Epithelial cell of esophagus (primary cell): Measurements from ENCODE around the gene ASIC3.

Experiments used
- DNase-seq: peaks from one replicate; pipeline ENCODE4 v3.0.0; 2010; ENCODE audit warnings: low read depth
- H3K4me3 ChIP-seq: 2 replicates; pipeline ENCODE4 v1.5.1; 2011; ENCODE audit warnings: mild to moderate bottlenecking, low read length, control low read depth
- TF ChIP-seq, protein P1 (sequence below): IDR thresholded peaks from 2 replicates; pipeline ENCODE4 v1.5.1; 2011; ENCODE audit warnings: low read depth, mild to moderate bottlenecking, low read length, control low read depth, inconsistent platforms; ENCODE audit not compliant: insufficient read depth; ENCODE audit errors: missing control alignments

Gene ASIC3

GRCh38 chr7:151053751-151054150, 5.4 kb downstream of the ASIC3 start:
- H3K4me3 ChIP-seq = no peak overlapping the region
- TF ChIP-seq, protein P1, sequence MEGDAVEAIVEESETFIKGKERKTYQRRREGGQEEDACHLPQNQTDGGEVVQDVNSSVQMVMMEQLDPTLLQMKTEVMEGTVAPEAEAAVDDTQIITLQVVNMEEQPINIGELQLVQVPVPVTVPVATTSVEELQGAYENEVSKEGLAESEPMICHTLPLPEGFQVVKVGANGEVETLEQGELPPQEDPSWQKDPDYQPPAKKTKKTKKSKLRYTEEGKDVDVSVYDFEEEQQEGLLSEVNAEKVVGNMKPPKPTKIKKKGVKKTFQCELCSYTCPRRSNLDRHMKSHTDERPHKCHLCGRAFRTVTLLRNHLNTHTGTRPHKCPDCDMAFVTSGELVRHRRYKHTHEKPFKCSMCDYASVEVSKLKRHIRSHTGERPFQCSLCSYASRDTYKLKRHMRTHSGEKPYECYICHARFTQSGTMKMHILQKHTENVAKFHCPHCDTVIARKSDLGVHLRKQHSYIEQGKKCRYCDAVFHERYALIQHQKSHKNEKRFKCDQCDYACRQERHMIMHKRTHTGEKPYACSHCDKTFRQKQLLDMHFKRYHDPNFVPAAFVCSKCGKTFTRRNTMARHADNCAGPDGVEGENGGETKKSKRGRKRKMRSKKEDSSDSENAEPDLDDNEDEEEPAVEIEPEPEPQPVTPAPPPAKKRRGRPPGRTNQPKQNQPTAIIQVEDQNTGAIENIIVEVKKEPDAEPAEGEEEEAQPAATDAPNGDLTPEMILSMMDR = no peak
- no peak for DNase-seq

DNA sequence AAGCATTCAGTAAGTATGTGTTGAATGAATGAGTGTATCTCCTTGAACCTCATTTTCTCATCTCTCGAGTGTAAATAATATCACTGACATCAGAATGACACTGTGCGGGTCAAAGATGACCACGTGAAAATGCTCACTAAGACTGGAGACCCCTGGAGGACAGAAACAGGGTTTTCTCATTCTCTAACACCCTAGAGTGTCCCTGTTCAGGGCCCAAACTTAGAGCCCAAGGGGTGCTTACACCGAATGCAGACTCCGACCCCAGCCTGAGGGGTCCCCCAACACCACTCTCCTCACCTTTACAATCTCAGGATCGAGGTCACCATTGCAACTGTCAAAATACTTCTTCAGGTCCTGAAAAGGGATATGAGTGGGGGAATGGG, 7.9 kb downstream of the ASIC3 start:
- DNase-seq = no peak
- no peak overlapping the region for H3K4me3 ChIP-seq
- TF ChIP-seq, protein P1 = no peak

GRCh38 chr7:151056666-151057505, 8.6 kb downstream of the ASIC3 start:
- DNase-seq = peak; percentile 47
- peak overlapping the region; percentile 96 for H3K4me3 ChIP-seq
- TF ChIP-seq, protein P1 = no peak

- peak; percentile 25 for DNase-seq
- peak within 1 kb of the TSS; percentile 96 for H3K4me3 ChIP-seq
- TF ChIP-seq, protein P1 = no peak
Measured at GRCh38 chr7:151057506-151057988, 9.2 kb downstream of the ASIC3 start, which contains the start of gene CDK5. TSS of gene CDK5 (minus strand) at chr7:151057897. CDS start at chr7:151057848, 49 bp downstream.

DNA sequence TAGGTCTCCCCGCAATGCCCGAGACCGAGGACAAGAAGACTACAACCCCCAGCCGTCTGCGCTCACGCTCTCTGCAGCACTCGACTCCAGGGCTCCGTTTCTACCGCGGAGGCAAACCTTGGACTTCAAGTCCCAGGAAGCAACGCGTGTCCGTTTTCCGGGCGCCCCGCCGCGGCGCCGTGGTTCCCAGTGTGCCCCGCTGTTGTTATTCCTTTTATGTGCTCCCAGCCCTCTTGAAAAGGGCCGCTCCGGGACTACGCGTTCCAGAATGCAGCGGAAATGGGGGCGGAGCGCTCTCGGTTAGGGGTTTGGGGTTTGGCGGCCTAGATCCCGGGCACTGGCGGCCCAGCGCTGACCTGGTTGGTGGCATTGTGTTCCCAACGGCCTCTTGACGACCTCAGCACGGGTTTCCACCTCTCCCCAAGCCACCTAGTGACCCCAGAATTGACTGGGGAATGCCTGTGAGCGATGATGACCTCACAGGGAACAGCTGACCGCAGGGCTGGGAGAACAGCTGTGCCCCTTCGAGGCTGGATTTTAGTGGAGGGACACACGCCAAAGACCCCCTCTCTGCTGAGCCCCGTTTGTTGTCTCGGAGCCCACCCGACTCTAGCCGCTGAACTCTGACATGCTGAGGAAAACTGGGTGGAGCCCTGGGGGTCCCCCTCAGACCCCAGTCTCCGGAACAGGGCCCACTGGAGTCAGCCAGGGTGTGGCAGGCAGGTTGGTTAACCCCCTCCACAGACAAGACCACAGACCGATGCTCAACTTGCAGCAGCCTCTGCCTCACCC, 9.9 kb downstream of the ASIC3 start:
- peak; percentile 100 for DNase-seq
- H3K4me3 ChIP-seq = peak overlapping the region; percentile 96
- TF ChIP-seq, protein P1 = no peak

- TF ChIP-seq, protein P1 = no peak
- peak; percentile 27 for DNase-seq
- peak overlapping the region; percentile 96 for H3K4me3 ChIP-seq
Measured at GRCh38 chr7:151058781-151059366, 10.5 kb downstream of the ASIC3 start.
